Fibroblast of lung (primary cell): ENCODE data around the gene NUP62. TPM values are rescaled to one million over a fixed set of nuclear protein-coding genes. Genes with fewer than 3 reads are reported as not detected.

Experiments
- DNase-seq, 2 donors: peaks; one replicate each; pipeline versions ENCODE4 v3.0.0 to v3.0.0-alpha.2; 2010; ENCODE audit warnings: low read depth in 2 of 2
- H2AFZ ChIP-seq: 2 replicates; pipeline ENCODE4 v1.5.1; 2012; ENCODE audit warnings: low read length, control low read depth, inconsistent platforms
- H3K27ac ChIP-seq: 2 replicates; pipeline ENCODE4 v1.5.1; 2011; ENCODE audit warnings: low read length, control low read depth; ENCODE audit not compliant: insufficient read depth
- H3K27me3 ChIP-seq: 2 replicates; pipeline ENCODE4 v1.5.1; 2011; ENCODE audit warnings: mild to moderate bottlenecking, low read length; ENCODE audit not compliant: control insufficient read depth, insufficient read depth
- H3K36me3 ChIP-seq: 2 replicates; pipeline ENCODE4 v1.5.1; 2011; ENCODE audit warnings: low read length; ENCODE audit not compliant: control insufficient read depth, insufficient read depth
- H3K4me1 ChIP-seq: 2 replicates; pipeline ENCODE4 v1.5.1; 2011; ENCODE audit warnings: low read length; ENCODE audit not compliant: control insufficient read depth, insufficient read depth; ENCODE audit errors: extremely low read depth
- H3K4me2 ChIP-seq: 2 replicates; pipeline ENCODE4 v1.5.1; 2011; ENCODE audit warnings: low read length, control low read depth; ENCODE audit not compliant: insufficient read depth; ENCODE audit errors: extremely low read depth
- H3K4me3 ChIP-seq, 4 experiments: fragments of 200-600 bp in 1 of 4; sonication (generic) in 1 of 4; replicated peaks in 1 of 4; 2 replicates each; pipeline ENCODE4 v1.5.1; 2011 to 2016; ENCODE audit warnings: low read length in 4 of 4, low read depth in 3 of 4, mild to moderate bottlenecking in 3 of 4, control low read depth in 2 of 4, inconsistent platforms in 1 of 4, mixed read lengths in 1 of 4; ENCODE audit not compliant: insufficient read depth in 1 of 4; ENCODE audit errors: control extremely low read depth in 1 of 4
- H3K79me2 ChIP-seq: 2 replicates; pipeline ENCODE4 v1.5.1; 2012; ENCODE audit warnings: mild to moderate bottlenecking, low read length, inconsistent platforms; ENCODE audit not compliant: control insufficient read depth, insufficient read depth
- H3K9ac ChIP-seq: 2 replicates; pipeline ENCODE4 v1.5.1; 2011; ENCODE audit warnings: mild to moderate bottlenecking, low read length, control low read depth; ENCODE audit not compliant: insufficient read depth
- H3K9me3 ChIP-seq: 2 replicates; pipeline ENCODE4 v1.5.1; 2012; ENCODE audit warnings: low read depth, low read length; ENCODE audit not compliant: control insufficient read depth, insufficient read depth
- H4K20me1 ChIP-seq: 2 replicates; pipeline ENCODE4 v1.5.1; 2011; ENCODE audit warnings: low read length; ENCODE audit not compliant: control insufficient read depth, insufficient read depth; ENCODE audit errors: extremely low read depth
- CTCF ChIP-seq, 2 donors: IDR thresholded peaks in 1 of 2; conservative IDR thresholded peaks in 1 of 2; 1 replicate in 1 of 2; 2 replicates in 1 of 2; pipeline ENCODE4 v1.5.1; 2011 to 2012; ENCODE audit warnings: low read length in 2 of 2, control low read depth in 1 of 2, inconsistent platforms in 1 of 2, low read depth in 1 of 2, mild to moderate bottlenecking in 1 of 2
- EZH2 ChIP-seq: IDR thresholded peaks from 2 replicates; pipeline ENCODE4 v1.5.1; 2012; ENCODE audit warnings: low read length, control low read depth, mild to moderate bottlenecking; ENCODE audit errors: missing control alignments
- polyA plus RNA-seq, 2 donors: library from polyadenylated mRNA; depleted of rRNA in 1 of 2; stranded (reverse) in 1 of 2; unstranded in 1 of 2; fragments of >200 nt; gene quantifications; 2 replicates each; pipeline ENCODE4 v1.2.1, GENCODE V29; 2011 to 2012; ENCODE audit warnings: missing spikeins in 1 of 2
- total RNA-seq: library from RNA; depleted of rRNA; stranded (reverse); fragments of >200 nt; gene quantifications from 2 replicates; pipeline ENCODE4 v1.2.1, GENCODE V29; 2014

The NUP62 gene
- total and polyA plus RNA-seq, 2 donors (not counting 1 experiment from before 2014, with no cell fraction given) = 8.9 to 20.8 TPM

GRCh38 chr19:49887037-49887664 is 42.2 kb downstream of the NUP62 start:
- Histone ChIP-seq H3K9me3 (no peaks in the 10 kb centered on the region), H4K20me1 (no peaks in the 10 kb centered on the region), H3K9ac (no peak overlapping the region), H3K4me2 (no peak overlapping the region), H3K4me1 (peaks cover 3% of the 10 kb centered on the region), H3K27me3 (no peaks in the 10 kb centered on the region), H3K27ac (no peak overlapping the region), H3K36me3 (peaks cover 25% of the 10 kb centered on the region), H3K4me3 (no peak overlapping the region), H3K79me2 (no peaks in the 10 kb centered on the region), H2AFZ (no peak overlapping the region)
- no peak for DNase-seq
- TF ChIP-seq CTCF (conservative IDR thresholded peaks at IDR 0.05 in 1 of 2, IDR thresholded peaks at IDR 0.05 in 1 of 2; ENCODE audit: low read depth in 1 of 2, low read length in 2 of 2) = no peak
- TF ChIP-seq EZH2 = no peak

- peaks cover 48% of the 10 kb centered on the region for H3K36me3 ChIP-seq
- H3K4me3 ChIP-seq = no peak overlapping the region
Measured at GRCh38 chr19:49884760-49885159, 44.5 kb downstream of the NUP62 start.

GRCh38 chr19:49884109-49884508 is 45.2 kb downstream of the NUP62 start:
- peaks cover 50% of the 10 kb centered on the region for H3K36me3 ChIP-seq
- H3K27ac ChIP-seq = no peak overlapping the region
- no peaks in the 10 kb centered on the region for H3K9me3 ChIP-seq
- no peak overlapping the region for H2AFZ ChIP-seq
- no peak overlapping the region for H3K9ac ChIP-seq
- no peaks in the 10 kb centered on the region for H4K20me1 ChIP-seq
- H3K79me2 ChIP-seq = no peaks in the 10 kb centered on the region
- H3K27me3 ChIP-seq = no peaks in the 10 kb centered on the region
- TF ChIP-seq EZH2 = no peak
- no peak for TF ChIP-seq CTCF (conservative IDR thresholded peaks at IDR 0.05 in 1 of 2, IDR thresholded peaks at IDR 0.05 in 1 of 2; ENCODE audit: low read depth in 1 of 2, low read length in 2 of 2)
- no peak overlapping the region for H3K4me3 ChIP-seq
- DNase-seq = no peak
- no peak overlapping the region for H3K4me2 ChIP-seq
- no peaks in the 10 kb centered on the region for H3K4me1 ChIP-seq

More at GRCh38 chr19:49884760-49885159, 44.5 kb downstream of the NUP62 start:
- no peak overlapping the region for H3K4me2 ChIP-seq
- no peak overlapping the region for H3K27ac ChIP-seq
- no peaks in the 10 kb centered on the region for H3K79me2 ChIP-seq
- H3K27me3 ChIP-seq = no peaks in the 10 kb centered on the region
- H2AFZ ChIP-seq = no peak overlapping the region
- H3K9ac ChIP-seq = no peak overlapping the region
- H3K9me3 ChIP-seq = no peaks in the 10 kb centered on the region
- no peaks in the 10 kb centered on the region for H3K4me1 ChIP-seq
- H4K20me1 ChIP-seq = no peaks in the 10 kb centered on the region
- TF ChIP-seq EZH2 (no peak), CTCF (conservative IDR thresholded peaks at IDR 0.05 in 1 of 2, IDR thresholded peaks at IDR 0.05 in 1 of 2; ENCODE audit: low read depth in 1 of 2, low read length in 2 of 2) (no peak)
- no peak for DNase-seq
